Loucy (cell line): ENCODE data around the gene GRN.
"Not testable (repeated sequence)": the region's sequence is repeated elsewhere in the genome, so short reads cannot be mapped to it uniquely, and the experiment has no call there.

ENCODE experiments used
- H2AFZ ChIP-seq: fragments of 200-600 bp; sonication (generic); 2 replicates; pipeline ENCODE4 v1.6.0; 2016; ENCODE audit warnings: antibody characterized with exemption, mild to moderate bottlenecking, low read length, moderate library complexity
- H3F3A ChIP-seq: fragments of 200-600 bp; 2 replicates; pipeline ENCODE4 v1.6.0; 2016; ENCODE audit warnings: antibody characterized with exemption, low read depth, mild to moderate bottlenecking
- H3K27me3 ChIP-seq: fragments of 200-600 bp; sonication (generic); 2 replicates; pipeline ENCODE4 v1.6.1; 2014; ENCODE audit warnings: low read length, mild to moderate bottlenecking; ENCODE audit not compliant: insufficient read depth, poor library complexity, severe bottlenecking
- H3K36me3 ChIP-seq: fragments of 200-600 bp; sonication (generic); 2 replicates; pipeline ENCODE4 v1.6.1; 2016; ENCODE audit warnings: low read length; ENCODE audit not compliant: insufficient read depth
- H3K4me1 ChIP-seq: fragments of 200-600 bp; sonication (generic); 2 replicates; pipeline ENCODE4 v1.5.1; 2014; ENCODE audit warnings: low read length, mild to moderate bottlenecking; ENCODE audit not compliant: insufficient read depth, poor library complexity, severe bottlenecking
- H3K4me2 ChIP-seq: fragments of 200-600 bp; sonication (generic); 2 replicates; pipeline ENCODE4 v1.6.0; 2014; ENCODE audit warnings: antibody characterized with exemption, low read length, low read depth, mild to moderate bottlenecking; ENCODE audit not compliant: poor library complexity, severe bottlenecking
- H3K4me3 ChIP-seq: fragments of 200-600 bp; sonication (generic); 2 replicates; pipeline ENCODE4 v1.5.1; 2014; ENCODE audit warnings: low read length, mild to moderate bottlenecking, mixed read lengths; ENCODE audit not compliant: poor library complexity, severe bottlenecking
- H3K79me2 ChIP-seq: fragments of 200-600 bp; sonication (generic); 2 replicates; pipeline ENCODE4 v1.6.1; 2014; ENCODE audit warnings: low read length; ENCODE audit not compliant: insufficient read depth
- H3K9ac ChIP-seq: fragments of 200-600 bp; sonication (generic); 2 replicates; pipeline ENCODE4 v1.6.0; 2014; ENCODE audit warnings: mild to moderate bottlenecking, low read depth, low read length, moderate library complexity; ENCODE audit not compliant: poor library complexity, severe bottlenecking
- H3K9me2 ChIP-seq: fragments of 200-600 bp; sonication (generic); replicated peaks from 2 replicates; pipeline ENCODE4 v1.6.1; 2016; ENCODE audit warnings: low read depth, low read length, mixed read lengths
- H3K9me3 ChIP-seq: fragments of 200-600 bp; sonication (generic); 2 replicates; pipeline ENCODE4 v1.6.1; 2014; ENCODE audit warnings: mild to moderate bottlenecking, antibody characterized with exemption, low read length, low read depth; ENCODE audit not compliant: insufficient read depth
- H4K20me1 ChIP-seq: fragments of 200-600 bp; sonication (generic); 2 replicates; pipeline ENCODE4 v1.6.0; 2014; ENCODE audit warnings: antibody characterized with exemption, low read length, mild to moderate bottlenecking; ENCODE audit not compliant: insufficient read depth, poor library complexity, severe bottlenecking
- CTCF ChIP-seq: fragments of 200-600 bp; sonication (generic); conservative IDR thresholded peaks from 2 replicates; pipeline ENCODE4 v1.5.1; 2014; ENCODE audit warnings: mild to moderate bottlenecking, antibody characterized with exemption, low read length
- EZH2phosphoT487 ChIP-seq: fragments of 200-600 bp; IDR thresholded peaks from 2 replicates; pipeline ENCODE4 v1.6.1; 2018; ENCODE audit warnings: antibody characterized with exemption, mild to moderate bottlenecking, moderate library complexity, borderline replicate concordance

GRN gene

GRCh38 chr17:44362949-44363612 is 18.0 kb downstream of the GRN start:
- Histone ChIP-seq H3K4me1 (peaks cover 10% of the 10 kb centered on the region), H3K9me2 (no peaks in the 10 kb centered on the region), H2AFZ (peak overlapping the region; percentile 99), H3K79me2 (peaks cover 4% of the 10 kb centered on the region; the same call in 1 of the 2 replicates), H3K27me3 (no peaks in the 10 kb centered on the region), H3K4me3 (peak overlapping the region; percentile 90), H3K36me3 (no peaks in the 10 kb centered on the region), H4K20me1 (no peaks in the 10 kb centered on the region), H3K9me3 (no peaks in the 10 kb centered on the region), H3K4me2 (peak overlapping the region; percentile 89), H3F3A (no peaks in the 10 kb centered on the region), H3K9ac (peak overlapping the region; percentile 87)
- no peak for TF ChIP-seq EZH2phosphoT487
- no peak for TF ChIP-seq CTCF

GRCh38 chr17:44363613-44364159 is 18.6 kb downstream of the GRN start, which contains the start of gene FAM171A2:
Gene FAM171A2, minus strand, starts transcription at chr17:44363853. Its CDS starts 139 bp downstream, at chr17:44363714.
- Histone ChIP-seq H3K36me3 (no peaks in the 10 kb centered on the region), H3K4me1 (peaks cover 10% of the 10 kb centered on the region), H3K9me2 (no peaks in the 10 kb centered on the region), H3K4me3 (peak within 1 kb of the TSS; percentile 90), H3K9ac (peak within 1 kb of the TSS; percentile 87), H3K4me2 (peak within 1 kb of the TSS; percentile 89), H4K20me1 (no peaks in the 10 kb centered on the region), H3F3A (no peaks in the 10 kb centered on the region), H3K27me3 (no peaks in the 10 kb centered on the region), H3K9me3 (no peaks in the 10 kb centered on the region), H2AFZ (peak within 1 kb of the TSS; percentile 99), H3K79me2 (peaks cover 4% of the 10 kb centered on the region; the same call in 1 of the 2 replicates)
- TF ChIP-seq EZH2phosphoT487 (no peak), CTCF (peak; percentile 56)

- H3K9ac ChIP-seq, H3K4me2 ChIP-seq, H3K9me2 ChIP-seq, H3F3A ChIP-seq, H3K4me3 ChIP-seq, H3K4me1 ChIP-seq, H2AFZ ChIP-seq, H3K36me3 ChIP-seq, H4K20me1 ChIP-seq, H3K9me3 ChIP-seq, H3K27me3 ChIP-seq, H3K79me2 ChIP-seq: not testable (repeated sequence)
Observed at GRCh38 chr17:44365051-44365450, 19.9 kb downstream of the GRN start.
